Stomach (tissue), 4 donors: ENCODE data around the gene CREB3L1.

ENCODE experiments used
- CTCF ChIP-seq, 7 experiments: fragments of 450-650 bp in 4 of 7; fragments of 200-600 bp in 3 of 7; sonication (generic) in 3 of 7; IDR thresholded peaks; one replicate each; pipeline ENCODE4 v1.5.1; 2016 to 2019; ENCODE audit warnings: antibody characterized with exemption in 7 of 7, control low read depth in 2 of 7, mild to moderate bottlenecking in 1 of 7
- EP300 ChIP-seq: sonication (generic); formaldehyde crosslinking; IDR thresholded peaks from one replicate; pipeline ENCODE4 v1.6.1; 2017; ENCODE audit warnings: antibody characterized with exemption
- POLR2A ChIP-seq, 4 donors: fragments of 450-650 bp; IDR thresholded peaks; one replicate each; pipeline ENCODE4 v1.6.1; 2016; ENCODE audit warnings: antibody characterized with exemption in 4 of 4, control low read depth in 2 of 4, mild to moderate bottlenecking in 1 of 4, moderate library complexity in 1 of 4
- POLR2AphosphoS5 ChIP-seq, 3 donors: sonication (generic); formaldehyde crosslinking; IDR thresholded peaks; one replicate each; pipeline ENCODE4 v1.6.1; 2016; ENCODE audit warnings: antibody characterized with exemption in 3 of 3

GRCh38 chr11:46321757-46322156 is 44.3 kb downstream of the CREB3L1 start:
- no peak for TF ChIP-seq CTCF (IDR thresholded peaks at IDR 0.05)
- TF ChIP-seq POLR2A (IDR thresholded peaks at IDR 0.05), result no peak
- no peak for TF ChIP-seq POLR2AphosphoS5 (IDR thresholded peaks at IDR 0.05)
- no peak for TF ChIP-seq EP300
